PFSK-1 (cell line): ENCODE measurements around the gene RASSF1.

ENCODE experiments used
- FOXP2 ChIP-seq: optimal IDR thresholded peaks from 2 replicates; pipeline ENCODE3; 2011; ENCODE audit warnings: borderline replicate concordance, control low read depth, inconsistent platforms; ENCODE audit not compliant: insufficient read depth; ENCODE audit errors: extremely low read length, extremely low read depth
- POLR2AphosphoS5 ChIP-seq: IDR thresholded peaks from 2 replicates; pipeline ENCODE4 v1.6.1; 2012; ENCODE audit warnings: low read depth, mild to moderate bottlenecking, control low read depth, low read length, moderate library complexity
- SIN3A ChIP-seq: IDR thresholded peaks from 2 replicates; pipeline ENCODE4 v1.6.1; 2012; ENCODE audit warnings: mild to moderate bottlenecking, low read length, moderate library complexity, borderline replicate concordance; ENCODE audit not compliant: insufficient read depth
- TAF1 ChIP-seq: IDR thresholded peaks from 2 replicates; pipeline ENCODE4 v1.6.1; 2012; ENCODE audit warnings: low read length, control low read depth, borderline replicate concordance; ENCODE audit not compliant: insufficient read depth
- TF ChIP-seq, protein P1 (sequence below), 2 experiments: IDR thresholded peaks; 2 replicates each; pipeline versions ENCODE4 v1.6.1 to v1.8.0; 2011 to 2012; ENCODE audit warnings: low read depth in 2 of 2, low read length in 2 of 2, control low read depth in 1 of 2, inconsistent platforms in 1 of 2, mild to moderate bottlenecking in 1 of 2, moderate library complexity in 1 of 2; ENCODE audit not compliant: insufficient read depth in 1 of 2

DNA sequence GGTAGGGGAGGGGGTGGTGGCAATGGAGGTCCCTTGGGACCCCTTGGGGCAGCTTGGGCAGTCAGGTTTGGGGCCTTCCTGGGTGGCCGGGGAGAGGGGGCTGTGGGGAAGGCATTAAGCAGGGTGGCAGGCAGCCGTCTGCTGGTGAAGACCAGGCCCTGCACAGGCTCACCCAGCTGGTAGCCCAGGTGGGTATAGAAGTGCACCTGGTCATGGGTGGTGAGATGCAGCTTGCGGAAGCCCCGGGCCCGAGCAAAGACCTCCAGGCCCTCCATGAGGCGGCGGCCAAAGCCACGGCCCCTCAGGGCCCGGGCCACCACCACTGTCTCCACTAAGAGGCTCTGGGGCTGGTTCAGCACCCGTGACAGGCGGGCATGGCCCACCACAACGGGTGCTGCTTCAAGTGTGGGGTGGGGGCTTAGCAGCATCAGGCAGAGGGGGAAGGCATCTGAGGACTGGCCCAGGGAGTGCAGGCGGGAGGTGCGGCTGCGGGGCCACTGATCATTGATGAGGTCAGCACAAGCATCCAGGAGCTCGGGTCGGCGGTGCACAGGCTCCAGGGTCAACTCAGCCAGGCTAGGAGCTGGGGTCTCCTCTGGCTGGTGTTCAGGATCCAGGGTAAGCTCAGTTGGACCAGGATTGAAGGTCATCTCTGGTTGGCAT, 43.8 kb downstream of the RASSF1 start:
- no peak for TF ChIP-seq TAF1
- TF ChIP-seq POLR2AphosphoS5 = no peak
- TF ChIP-seq, protein P1, sequence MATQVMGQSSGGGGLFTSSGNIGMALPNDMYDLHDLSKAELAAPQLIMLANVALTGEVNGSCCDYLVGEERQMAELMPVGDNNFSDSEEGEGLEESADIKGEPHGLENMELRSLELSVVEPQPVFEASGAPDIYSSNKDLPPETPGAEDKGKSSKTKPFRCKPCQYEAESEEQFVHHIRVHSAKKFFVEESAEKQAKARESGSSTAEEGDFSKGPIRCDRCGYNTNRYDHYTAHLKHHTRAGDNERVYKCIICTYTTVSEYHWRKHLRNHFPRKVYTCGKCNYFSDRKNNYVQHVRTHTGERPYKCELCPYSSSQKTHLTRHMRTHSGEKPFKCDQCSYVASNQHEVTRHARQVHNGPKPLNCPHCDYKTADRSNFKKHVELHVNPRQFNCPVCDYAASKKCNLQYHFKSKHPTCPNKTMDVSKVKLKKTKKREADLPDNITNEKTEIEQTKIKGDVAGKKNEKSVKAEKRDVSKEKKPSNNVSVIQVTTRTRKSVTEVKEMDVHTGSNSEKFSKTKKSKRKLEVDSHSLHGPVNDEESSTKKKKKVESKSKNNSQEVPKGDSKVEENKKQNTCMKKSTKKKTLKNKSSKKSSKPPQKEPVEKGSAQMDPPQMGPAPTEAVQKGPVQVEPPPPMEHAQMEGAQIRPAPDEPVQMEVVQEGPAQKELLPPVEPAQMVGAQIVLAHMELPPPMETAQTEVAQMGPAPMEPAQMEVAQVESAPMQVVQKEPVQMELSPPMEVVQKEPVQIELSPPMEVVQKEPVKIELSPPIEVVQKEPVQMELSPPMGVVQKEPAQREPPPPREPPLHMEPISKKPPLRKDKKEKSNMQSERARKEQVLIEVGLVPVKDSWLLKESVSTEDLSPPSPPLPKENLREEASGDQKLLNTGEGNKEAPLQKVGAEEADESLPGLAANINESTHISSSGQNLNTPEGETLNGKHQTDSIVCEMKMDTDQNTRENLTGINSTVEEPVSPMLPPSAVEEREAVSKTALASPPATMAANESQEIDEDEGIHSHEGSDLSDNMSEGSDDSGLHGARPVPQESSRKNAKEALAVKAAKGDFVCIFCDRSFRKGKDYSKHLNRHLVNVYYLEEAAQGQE (IDR thresholded peaks at IDR 0.05; ENCODE audit: insufficient read depth in 1 of 2, low read depth in 2 of 2, low read length in 2 of 2) = no peak
- no peak for TF ChIP-seq SIN3A
- no peak for TF ChIP-seq FOXP2
